ENCODE data around the gene LMNB1. TPM values are rescaled to one million over a fixed set of nuclear protein-coding genes. Genes with fewer than 3 reads are reported as not detected.
A peak's percentile ranks its signal among the peaks of the same experiment; 100 is the strongest.

The LMNB1 gene
- total RNA-seq, 1 experiment from 2014 or later: 31.6 TPM

- peak overlapping the region; percentile 61 for H3K27ac Mint-ChIP-seq (ENCODE audit: low read depth, unreplicated experiment)
Measured at GRCh38 chr5:126814721-126815404, 37.9 kb downstream of the LMNB1 start.

GRCh38 chr5:126816649-126817048 lies 39.7 kb downstream of the LMNB1 start:
- intact Hi-C loops (cut with micrococcal nuclease): loop anchor here (1.0 kb wide), 1 partner anchor 36 kb away; no protein-coding TSS in a partner anchor
- CTCF ChIA-PET: interaction anchor here (0.5 to 1.0 kb wide), 2 partner anchors 14 to 677 kb away, joined by 3 read pairs; no protein-coding TSS in a partner anchor
- H3K4me1 Mint-ChIP-seq (ENCODE audit: insufficient read depth, unreplicated experiment): peaks cover 4% of the 10 kb centered on the region
- no peaks in the 10 kb centered on the region for H3K9me3 Mint-ChIP-seq (ENCODE audit: unreplicated experiment)
- peaks cover 48% of the 10 kb centered on the region for H3K36me3 Mint-ChIP-seq (ENCODE audit: insufficient read depth, unreplicated experiment)
- H3K4me3 Mint-ChIP-seq (ENCODE audit: unreplicated experiment): no peak overlapping the region
- no peaks in the 10 kb centered on the region for H3K27me3 Mint-ChIP-seq (ENCODE audit: insufficient read depth, unreplicated experiment)
- POLR2A ChIA-PET: no interaction called here
- no peak for TF ChIP-seq CTCF (IDR thresholded peaks at IDR 0.05; ENCODE audit: unreplicated experiment)
- BruUV-seq (replicated peaks): no TSS peak
- DNase-seq (ENCODE audit: unreplicated experiment): no peak
- H3K27ac Mint-ChIP-seq (ENCODE audit: low read depth, unreplicated experiment): peak overlapping the region; percentile 49

More at GRCh38 chr5:126814721-126815404, 37.9 kb downstream of the LMNB1 start:
- no TSS peak for BruUV-seq (replicated peaks)
- TF ChIP-seq CTCF (IDR thresholded peaks at IDR 0.05; ENCODE audit: unreplicated experiment): no peak
- no peaks in the 10 kb centered on the region for H3K9me3 Mint-ChIP-seq (ENCODE audit: unreplicated experiment)
- ChIA-PET CTCF (interaction anchor here (0.8 to 2.5 kb wide), 8 partner anchors 9 to 502 kb away, joined by 3 to 12 read pairs (median 4); no protein-coding TSS in a partner anchor), POLR2A (no interaction called here)
- no peak overlapping the region for H3K4me3 Mint-ChIP-seq (ENCODE audit: unreplicated experiment)
- H3K27me3 Mint-ChIP-seq (ENCODE audit: insufficient read depth, unreplicated experiment): no peaks in the 10 kb centered on the region
- intact Hi-C loops (cut with micrococcal nuclease): no loop called here
- peak; percentile 46 for DNase-seq (ENCODE audit: unreplicated experiment)
- peaks cover 5% of the 10 kb centered on the region for H3K4me1 Mint-ChIP-seq (ENCODE audit: insufficient read depth, unreplicated experiment)
- H3K36me3 Mint-ChIP-seq (ENCODE audit: insufficient read depth, unreplicated experiment): peaks cover 42% of the 10 kb centered on the region

- H3K36me3 Mint-ChIP-seq (ENCODE audit: insufficient read depth, unreplicated experiment): peaks cover 34% of the 10 kb centered on the region
- intact Hi-C loops (cut with micrococcal nuclease): no loop called here
- POLR2A ChIA-PET: no interaction called here
- no peak overlapping the region for H3K4me3 Mint-ChIP-seq (ENCODE audit: unreplicated experiment)
- no peak for TF ChIP-seq CTCF (IDR thresholded peaks at IDR 0.05; ENCODE audit: unreplicated experiment)
- BruUV-seq (replicated peaks): no TSS peak
- H3K27me3 Mint-ChIP-seq (ENCODE audit: insufficient read depth, unreplicated experiment): no peaks in the 10 kb centered on the region
- DNase-seq (ENCODE audit: unreplicated experiment): no peak
- H3K9me3 Mint-ChIP-seq (ENCODE audit: unreplicated experiment): no peaks in the 10 kb centered on the region
- H3K27ac Mint-ChIP-seq (ENCODE audit: low read depth, unreplicated experiment): no peak overlapping the region
- H3K4me1 Mint-ChIP-seq (ENCODE audit: insufficient read depth, unreplicated experiment): no peaks in the 10 kb centered on the region
- CTCF ChIA-PET: interaction anchor here (0.6 to 1.0 kb wide), 2 partner anchors 17 to 143 kb away, joined by 3 to 4 read pairs; no protein-coding TSS in a partner anchor
Measured at GRCh38 chr5:126818736-126819135, 41.8 kb downstream of the LMNB1 start.

- BruUV-seq (replicated peaks): no TSS peak
- POLR2A ChIA-PET: no interaction called here
- no peak for DNase-seq (ENCODE audit: unreplicated experiment)
- Mint-ChIP-seq H3K36me3 (ENCODE audit: insufficient read depth, unreplicated experiment) (peaks cover 31% of the 10 kb centered on the region), H3K27ac (ENCODE audit: low read depth, unreplicated experiment) (no peak overlapping the region), H3K9me3 (ENCODE audit: unreplicated experiment) (no peaks in the 10 kb centered on the region), H3K4me1 (ENCODE audit: insufficient read depth, unreplicated experiment) (no peaks in the 10 kb centered on the region), H3K4me3 (ENCODE audit: unreplicated experiment) (no peak overlapping the region), H3K27me3 (ENCODE audit: insufficient read depth, unreplicated experiment) (no peaks in the 10 kb centered on the region)
- intact Hi-C loops (cut with micrococcal nuclease): no loop called here
- no peak for TF ChIP-seq CTCF (IDR thresholded peaks at IDR 0.05; ENCODE audit: unreplicated experiment)
- CTCF ChIA-PET: interaction anchor here (0.6 kb wide), 1 partner anchor 144 kb away, joined by 3 read pairs; no protein-coding TSS in a partner anchor
Measured at GRCh38 chr5:126819253-126819652, 42.3 kb downstream of the LMNB1 start.
